K562 (cell line): ENCODE results near the gene GON4L. TPM values are rescaled to one million over a fixed set of nuclear protein-coding genes. Genes with fewer than 3 reads are reported as not detected.

Source experiments
- BCOR ChIP-seq: fragments of 450-650 bp; IDR thresholded peaks from 2 replicates; pipeline ENCODE4 v1.6.1; 2016
- CC2D1A ChIP-seq: fragments of 450-650 bp; IDR thresholded peaks from 2 replicates; pipeline ENCODE4 v1.6.1; 2017; ENCODE audit warnings: mild to moderate bottlenecking
- ETV1 ChIP-seq: fragments of 450-650 bp; conservative IDR thresholded peaks from 2 replicates; pipeline ENCODE4 v1.6.1; 2016; ENCODE audit warnings: missing genetic modification characterization, control low read depth, low read depth, missing compliant biosample characterization
- HLTF ChIP-seq: fragments of 450-650 bp; IDR thresholded peaks from 2 replicates; pipeline ENCODE4 v1.6.1; 2016
- KDM1A ChIP-seq, 2 experiments: fragments of 450-650 bp; IDR thresholded peaks; 2 replicates each; pipeline ENCODE4 v1.6.1; 2016; ENCODE audit warnings: mild to moderate bottlenecking in 2 of 2
- LARP7 ChIP-seq: fragments of 450-650 bp; IDR thresholded peaks from 2 replicates; pipeline ENCODE4 v1.6.1; 2016
- MBD2 ChIP-seq: sonication (generic); IDR thresholded peaks from 2 replicates; pipeline ENCODE4 v1.6.1; 2016; ENCODE audit warnings: low read depth, borderline replicate concordance
- MTA3 ChIP-seq: fragments of 450-650 bp; formaldehyde crosslinking; IDR thresholded peaks from 2 replicates; pipeline ENCODE4 v1.6.1; 2017; ENCODE audit warnings: mild to moderate bottlenecking, borderline replicate concordance
- MTF1 ChIP-seq: fragments of 250-450 bp; sonication (Bioruptor Pico); IDR thresholded peaks from 2 replicates; pipeline ENCODE4 v1.9.0; 2021; ENCODE audit warnings: moderate library complexity, mild to moderate bottlenecking, inconsistent platforms, borderline replicate concordance
- MYNN ChIP-seq, 2 experiments: sonication (generic); formaldehyde crosslinking in 1 of 2; IDR thresholded peaks; 2 replicates each; pipeline versions ENCODE4 v1.5.0 to v1.6.1; 2016 to 2020; ENCODE audit warnings: antibody characterized with exemption in 1 of 2, missing genetic modification reagents in 1 of 2
- NBN ChIP-seq: fragments of 450-650 bp; IDR thresholded peaks from 2 replicates; pipeline ENCODE4 v1.6.1; 2016; ENCODE audit warnings: low read depth, mild to moderate bottlenecking
- U2AF1 ChIP-seq: fragments of 200-400 bp; formaldehyde crosslinking; optimal IDR thresholded peaks from 2 replicates; pipeline ENCODE3; 2017; ENCODE audit warnings: mild to moderate bottlenecking, low read depth, low read length, moderate library complexity
- polyA plus RNA-seq, 8 experiments: library from polyadenylated mRNA; depleted of rRNA in 4 of 8; stranded (reverse) in 5 of 8; unstranded in 3 of 8; fragments of >200 nt; fragmentation: Nextera tagmentation in 2 of 8; fragmentation: Illumina TruSeq in 1 of 8; extraction: Ambion mirVana in 2 of 8; extraction: Trizol in 1 of 8; gene quantifications; 2 replicates each; pipeline versions ENCODE4 v1.2.1 to v1.2.3, GENCODE V29; 2011 to 2014; ENCODE audit warnings: inconsistent platforms in 1 of 8, missing spikeins in 1 of 8
- total RNA-seq, 7 experiments: library from RNA; depleted of rRNA in 6 of 7; stranded (reverse); fragments of >200 nt in 6 of 7; fragmentation: Illumina TruSeq in 2 of 7; extraction: Trizol in 2 of 7; gene quantifications; 2 replicates each; pipeline versions ENCODE4 v1.2.1 to v1.2.3, GENCODE V29; 2011 to 2021; ENCODE audit warnings: low replicate concordance in 1 of 7
- TF ChIP-seq, protein P1 (sequence below): fragments of 450-650 bp; IDR thresholded peaks from 2 replicates; pipeline ENCODE4 v1.6.1; 2018; ENCODE audit not compliant: partially characterized antibody
- TF ChIP-seq, protein P2 (sequence below), 2 experiments: fragments of 450-650 bp; IDR thresholded peaks; 2 replicates each; pipeline ENCODE4 v1.6.1; 2018; ENCODE audit warnings: mild to moderate bottlenecking in 2 of 2, low read depth in 1 of 2; ENCODE audit not compliant: partially characterized antibody in 2 of 2
- TF ChIP-seq, protein P3 (sequence below): sonication (generic); formaldehyde crosslinking; IDR thresholded peaks from 2 replicates; pipeline ENCODE4 v1.8.1; 2023; ENCODE audit warnings: mild to moderate bottlenecking, missing genetic modification reagents
- TF ChIP-seq, protein P4 (sequence below): fragments of 450-650 bp; IDR thresholded peaks from 2 replicates; pipeline ENCODE4 v1.6.1; 2016

The GON4L gene
- total and polyA plus RNA-seq, 9 of the 15 experiments (the other 6 are each of a cell fraction or from before 2014, with no cell fraction given) = 20.2 to 47.4 (median 33.6) TPM

DNA sequence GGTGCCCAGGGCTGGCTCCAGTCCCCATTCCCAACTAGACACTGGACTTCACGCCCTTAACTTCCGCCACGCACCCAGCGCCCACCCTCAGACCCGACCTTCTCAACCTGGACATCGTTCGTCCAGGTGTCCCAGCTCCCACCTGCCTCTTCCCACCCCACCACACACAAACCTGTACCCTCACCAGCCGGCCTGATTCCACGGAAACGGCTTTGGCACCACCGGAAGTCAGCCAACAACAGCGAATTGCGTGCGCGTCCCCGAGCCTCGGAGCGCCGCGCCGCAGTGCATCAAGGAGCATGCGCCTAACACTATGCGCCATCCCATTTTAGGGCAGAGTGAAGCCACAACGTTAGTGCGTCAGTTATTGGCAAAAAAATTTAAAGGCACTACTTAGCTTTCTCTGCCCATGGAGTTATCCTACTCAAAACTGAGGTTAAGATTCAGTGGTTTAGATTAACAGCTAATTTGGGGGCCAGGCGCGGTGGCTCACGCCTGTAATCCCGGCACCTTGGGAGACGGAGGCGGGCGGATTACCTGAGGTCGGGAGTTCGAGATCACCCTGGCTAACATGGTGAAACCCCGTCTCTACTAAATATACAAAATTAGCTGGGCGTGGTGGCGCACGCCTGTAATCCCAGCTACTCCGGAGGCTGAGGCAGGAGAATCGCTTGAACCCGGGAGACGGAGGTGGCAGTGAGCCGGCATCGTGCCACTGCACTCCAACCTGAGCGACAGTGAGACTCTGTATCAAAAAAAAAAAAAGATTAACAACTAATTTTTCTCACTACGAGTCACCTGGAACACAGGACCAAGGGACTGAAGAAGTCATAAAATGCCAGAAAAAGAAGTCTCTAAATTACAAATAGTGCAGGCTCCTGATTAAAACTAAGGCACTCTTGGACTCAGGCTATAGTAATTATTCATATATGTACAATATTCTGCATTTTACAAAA is at the start of gene GON4L (continued):
- TF ChIP-seq, protein P1, sequence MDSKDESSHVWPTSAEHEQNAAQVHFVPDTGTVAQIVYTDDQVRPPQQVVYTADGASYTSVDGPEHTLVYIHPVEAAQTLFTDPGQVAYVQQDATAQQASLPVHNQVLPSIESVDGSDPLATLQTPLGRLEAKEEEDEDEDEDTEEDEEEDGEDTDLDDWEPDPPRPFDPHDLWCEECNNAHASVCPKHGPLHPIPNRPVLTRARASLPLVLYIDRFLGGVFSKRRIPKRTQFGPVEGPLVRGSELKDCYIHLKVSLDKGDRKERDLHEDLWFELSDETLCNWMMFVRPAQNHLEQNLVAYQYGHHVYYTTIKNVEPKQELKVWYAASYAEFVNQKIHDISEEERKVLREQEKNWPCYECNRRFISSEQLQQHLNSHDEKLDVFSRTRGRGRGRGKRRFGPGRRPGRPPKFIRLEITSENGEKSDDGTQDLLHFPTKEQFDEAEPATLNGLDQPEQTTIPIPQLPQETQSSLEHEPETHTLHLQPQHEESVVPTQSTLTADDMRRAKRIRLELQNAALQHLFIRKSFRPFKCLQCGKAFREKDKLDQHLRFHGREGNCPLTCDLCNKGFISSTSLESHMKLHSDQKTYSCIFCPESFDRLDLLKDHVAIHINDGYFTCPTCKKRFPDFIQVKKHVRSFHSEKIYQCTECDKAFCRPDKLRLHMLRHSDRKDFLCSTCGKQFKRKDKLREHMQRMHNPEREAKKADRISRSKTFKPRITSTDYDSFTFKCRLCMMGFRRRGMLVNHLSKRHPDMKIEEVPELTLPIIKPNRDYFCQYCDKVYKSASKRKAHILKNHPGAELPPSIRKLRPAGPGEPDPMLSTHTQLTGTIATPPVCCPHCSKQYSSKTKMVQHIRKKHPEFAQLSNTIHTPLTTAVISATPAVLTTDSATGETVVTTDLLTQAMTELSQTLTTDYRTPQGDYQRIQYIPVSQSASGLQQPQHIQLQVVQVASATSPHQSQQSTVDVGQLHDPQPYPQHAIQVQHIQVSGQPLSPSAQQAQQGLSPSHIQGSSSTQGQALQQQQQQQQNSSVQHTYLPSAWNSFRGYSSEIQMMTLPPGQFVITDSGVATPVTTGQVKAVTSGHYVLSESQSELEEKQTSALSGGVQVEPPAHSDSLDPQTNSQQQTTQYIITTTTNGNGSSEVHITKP = peak; percentile 97
- TF ChIP-seq KDM1A (IDR thresholded peaks at IDR 0.05) = peak; percentile 33 to 39; a peak in 1 of 4 replicates
- peak; percentile 72; the same call in 1 of the 2 replicates for TF ChIP-seq MTA3
- TF ChIP-seq LARP7 = peak; percentile 75; the same call in 1 of the 2 replicates
- TF ChIP-seq HLTF = peak; percentile 68; the same call in 1 of the 2 replicates
- TF ChIP-seq, protein P2, sequence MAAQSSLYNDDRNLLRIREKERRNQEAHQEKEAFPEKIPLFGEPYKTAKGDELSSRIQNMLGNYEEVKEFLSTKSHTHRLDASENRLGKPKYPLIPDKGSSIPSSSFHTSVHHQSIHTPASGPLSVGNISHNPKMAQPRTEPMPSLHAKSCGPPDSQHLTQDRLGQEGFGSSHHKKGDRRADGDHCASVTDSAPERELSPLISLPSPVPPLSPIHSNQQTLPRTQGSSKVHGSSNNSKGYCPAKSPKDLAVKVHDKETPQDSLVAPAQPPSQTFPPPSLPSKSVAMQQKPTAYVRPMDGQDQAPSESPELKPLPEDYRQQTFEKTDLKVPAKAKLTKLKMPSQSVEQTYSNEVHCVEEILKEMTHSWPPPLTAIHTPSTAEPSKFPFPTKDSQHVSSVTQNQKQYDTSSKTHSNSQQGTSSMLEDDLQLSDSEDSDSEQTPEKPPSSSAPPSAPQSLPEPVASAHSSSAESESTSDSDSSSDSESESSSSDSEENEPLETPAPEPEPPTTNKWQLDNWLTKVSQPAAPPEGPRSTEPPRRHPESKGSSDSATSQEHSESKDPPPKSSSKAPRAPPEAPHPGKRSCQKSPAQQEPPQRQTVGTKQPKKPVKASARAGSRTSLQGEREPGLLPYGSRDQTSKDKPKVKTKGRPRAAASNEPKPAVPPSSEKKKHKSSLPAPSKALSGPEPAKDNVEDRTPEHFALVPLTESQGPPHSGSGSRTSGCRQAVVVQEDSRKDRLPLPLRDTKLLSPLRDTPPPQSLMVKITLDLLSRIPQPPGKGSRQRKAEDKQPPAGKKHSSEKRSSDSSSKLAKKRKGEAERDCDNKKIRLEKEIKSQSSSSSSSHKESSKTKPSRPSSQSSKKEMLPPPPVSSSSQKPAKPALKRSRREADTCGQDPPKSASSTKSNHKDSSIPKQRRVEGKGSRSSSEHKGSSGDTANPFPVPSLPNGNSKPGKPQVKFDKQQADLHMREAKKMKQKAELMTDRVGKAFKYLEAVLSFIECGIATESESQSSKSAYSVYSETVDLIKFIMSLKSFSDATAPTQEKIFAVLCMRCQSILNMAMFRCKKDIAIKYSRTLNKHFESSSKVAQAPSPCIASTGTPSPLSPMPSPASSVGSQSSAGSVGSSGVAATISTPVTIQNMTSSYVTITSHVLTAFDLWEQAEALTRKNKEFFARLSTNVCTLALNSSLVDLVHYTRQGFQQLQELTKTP (IDR thresholded peaks at IDR 0.05; ENCODE audit: low read depth in 1 of 2, partially characterized antibody in 2 of 2) = peak in 1 of 2 experiments; percentile 78
- no peak for TF ChIP-seq U2AF1
- TF ChIP-seq NBN = peak; percentile 15; the same call in 1 of the 2 replicates
- TF ChIP-seq BCOR = peak; percentile 92
- TF ChIP-seq CC2D1A = peak; percentile 48; the same call in 1 of the 2 replicates
- TF ChIP-seq, protein P3, sequence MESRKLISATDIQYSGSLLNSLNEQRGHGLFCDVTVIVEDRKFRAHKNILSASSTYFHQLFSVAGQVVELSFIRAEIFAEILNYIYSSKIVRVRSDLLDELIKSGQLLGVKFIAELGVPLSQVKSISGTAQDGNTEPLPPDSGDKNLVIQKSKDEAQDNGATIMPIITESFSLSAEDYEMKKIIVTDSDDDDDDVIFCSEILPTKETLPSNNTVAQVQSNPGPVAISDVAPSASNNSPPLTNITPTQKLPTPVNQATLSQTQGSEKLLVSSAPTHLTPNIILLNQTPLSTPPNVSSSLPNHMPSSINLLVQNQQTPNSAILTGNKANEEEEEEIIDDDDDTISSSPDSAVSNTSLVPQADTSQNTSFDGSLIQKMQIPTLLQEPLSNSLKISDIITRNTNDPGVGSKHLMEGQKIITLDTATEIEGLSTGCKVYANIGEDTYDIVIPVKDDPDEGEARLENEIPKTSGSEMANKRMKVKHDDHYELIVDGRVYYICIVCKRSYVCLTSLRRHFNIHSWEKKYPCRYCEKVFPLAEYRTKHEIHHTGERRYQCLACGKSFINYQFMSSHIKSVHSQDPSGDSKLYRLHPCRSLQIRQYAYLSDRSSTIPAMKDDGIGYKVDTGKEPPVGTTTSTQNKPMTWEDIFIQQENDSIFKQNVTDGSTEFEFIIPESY = peak; percentile 69; the same call in 1 of the 2 replicates
- peak; percentile 20; the same call in 1 of the 2 replicates for TF ChIP-seq MBD2
- no peak for TF ChIP-seq MYNN (IDR thresholded peaks at IDR 0.05)
- no peak for TF ChIP-seq MYNN (CRISPR knock-in tag; IDR thresholded peaks at IDR 0.05)
- TF ChIP-seq, protein P4, sequence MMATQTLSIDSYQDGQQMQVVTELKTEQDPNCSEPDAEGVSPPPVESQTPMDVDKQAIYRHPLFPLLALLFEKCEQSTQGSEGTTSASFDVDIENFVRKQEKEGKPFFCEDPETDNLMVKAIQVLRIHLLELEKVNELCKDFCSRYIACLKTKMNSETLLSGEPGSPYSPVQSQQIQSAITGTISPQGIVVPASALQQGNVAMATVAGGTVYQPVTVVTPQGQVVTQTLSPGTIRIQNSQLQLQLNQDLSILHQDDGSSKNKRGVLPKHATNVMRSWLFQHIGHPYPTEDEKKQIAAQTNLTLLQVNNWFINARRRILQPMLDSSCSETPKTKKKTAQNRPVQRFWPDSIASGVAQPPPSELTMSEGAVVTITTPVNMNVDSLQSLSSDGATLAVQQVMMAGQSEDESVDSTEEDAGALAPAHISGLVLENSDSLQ = 0 out of 2 replicates have a peak, but pooled peaks have one; percentile 21
- TF ChIP-seq MTF1 (CRISPR knock-in tag) = no peak
- peak; percentile 89 for TF ChIP-seq ETV1
